ENCODE results near the gene CAPN15.

The CAPN15 gene

GRCh38 chr16:510066-510825 lies 17.3 kb upstream of the CAPN15 start:
- peak overlapping the region; percentile 60; the same call in 1 of the 2 replicates for H3K27ac ChIP-seq
- no peak for TF ChIP-seq ZFX (IDR thresholded peaks at IDR 0.05)
- TF ChIP-seq CTCF (conservative IDR thresholded peaks at IDR 0.05): no peak

- H3K27ac ChIP-seq: no peak overlapping the region
Measured at GRCh38 chr16:512802-513201, 14.7 kb upstream of the CAPN15 start.

GRCh38 chr16:513950-514349 lies 13.6 kb upstream of the CAPN15 start:
- no peak overlapping the region for H3K27ac ChIP-seq

More at GRCh38 chr16:512802-513201, 14.7 kb upstream of the CAPN15 start:
- TF ChIP-seq CTCF (conservative IDR thresholded peaks at IDR 0.05) (no peak), ZFX (IDR thresholded peaks at IDR 0.05) (no peak)

GRCh38 chr16:515175-515938 lies 12.2 kb upstream of the CAPN15 start:
- H3K27ac ChIP-seq: no peak overlapping the region
- TF ChIP-seq CTCF (conservative IDR thresholded peaks at IDR 0.05) (no peak), ZFX (IDR thresholded peaks at IDR 0.05) (no peak)

More at GRCh38 chr16:513950-514349, 13.6 kb upstream of the CAPN15 start:
- TF ChIP-seq CTCF (conservative IDR thresholded peaks at IDR 0.05) (no peak), ZFX (IDR thresholded peaks at IDR 0.05) (no peak)

GRCh38 chr16:515939-516226 lies 11.6 kb upstream of the CAPN15 start:
- TF ChIP-seq ZFX (IDR thresholded peaks at IDR 0.05): no peak
- no peak for TF ChIP-seq CTCF (conservative IDR thresholded peaks at IDR 0.05)
- no peak overlapping the region for H3K27ac ChIP-seq

- no peak overlapping the region for H3K27ac ChIP-seq
- TF ChIP-seq CTCF (conservative IDR thresholded peaks at IDR 0.05) (no peak), ZFX (IDR thresholded peaks at IDR 0.05) (no peak)
Measured at GRCh38 chr16:516301-516700, 11.2 kb upstream of the CAPN15 start.

GRCh38 chr16:518858-519257 lies 8.7 kb upstream of the CAPN15 start:
- TF ChIP-seq CTCF (conservative IDR thresholded peaks at IDR 0.05) (no peak), ZFX (IDR thresholded peaks at IDR 0.05) (no peak)

More at GRCh38 chr16:518858-519257, 8.7 kb upstream of the CAPN15 start:
- H3K27ac ChIP-seq: no peak overlapping the region

Measured in C4-2B (cell line).